ENCODE measurements around the gene CLEC16A.

CLEC16A gene

GRCh38 chr16:10934325-10935107 lies 9.8 kb upstream of the CLEC16A start:
- FAIRE-seq (no peak), DNase-seq (ENCODE audit: insufficient read length, low spot score) (no peak)
- peak; percentile 71 for TF ChIP-seq POLR2A (IDR thresholded peaks at IDR 0.05; ENCODE audit: low read depth, low read length)
- TF ChIP-seq SPI1 (IDR thresholded peaks at IDR 0.05; ENCODE audit: low read depth, low read length), result no peak
- TF ChIP-seq POU2F2 (IDR thresholded peaks at IDR 0.05; ENCODE audit: low read depth, low read length), result no peak
- TF ChIP-seq PAX5 (IDR thresholded peaks at IDR 0.05; ENCODE audit: insufficient read depth, low read length, severe bottlenecking), result no peak
- TF ChIP-seq POLR2AphosphoS5 (IDR thresholded peaks at IDR 0.05; ENCODE audit: low read depth, low read length), result peak; percentile 72
- TF ChIP-seq TAF1 (IDR thresholded peaks at IDR 0.05; ENCODE audit: low read depth, low read length), result no peak

GRCh38 chr16:10935226-10935915 lies 9.0 kb upstream of the CLEC16A start:
- no peak for DNase-seq (ENCODE audit: insufficient read length, low spot score)
- FAIRE-seq, result no peak
- TF ChIP-seq TAF1 (IDR thresholded peaks at IDR 0.05; ENCODE audit: low read depth, low read length), result no peak
- no peak for TF ChIP-seq POLR2A (IDR thresholded peaks at IDR 0.05; ENCODE audit: low read depth, low read length)
- TF ChIP-seq PAX5 (IDR thresholded peaks at IDR 0.05; ENCODE audit: insufficient read depth, low read length, severe bottlenecking), result no peak
- no peak for TF ChIP-seq SPI1 (IDR thresholded peaks at IDR 0.05; ENCODE audit: low read depth, low read length)
- no peak for TF ChIP-seq POLR2AphosphoS5 (IDR thresholded peaks at IDR 0.05; ENCODE audit: low read depth, low read length)
- no peak for TF ChIP-seq POU2F2 (IDR thresholded peaks at IDR 0.05; ENCODE audit: low read depth, low read length)

GRCh38 chr16:10936272-10936984 lies 7.9 kb upstream of the CLEC16A start:
- 0 out of 2 replicates have a peak, but pooled peaks have one; percentile 16 for TF ChIP-seq POLR2AphosphoS5 (IDR thresholded peaks at IDR 0.05; ENCODE audit: low read depth, low read length)
- TF ChIP-seq TAF1 (IDR thresholded peaks at IDR 0.05; ENCODE audit: low read depth, low read length), result no peak
- peak; percentile 49 for TF ChIP-seq SPI1 (IDR thresholded peaks at IDR 0.05; ENCODE audit: low read depth, low read length)
- TF ChIP-seq POU2F2 (IDR thresholded peaks at IDR 0.05; ENCODE audit: low read depth, low read length), result no peak
- TF ChIP-seq PAX5 (IDR thresholded peaks at IDR 0.05; ENCODE audit: insufficient read depth, low read length, severe bottlenecking), result no peak
- no peak for TF ChIP-seq POLR2A (IDR thresholded peaks at IDR 0.05; ENCODE audit: low read depth, low read length)
- FAIRE-seq (no peak), DNase-seq (ENCODE audit: insufficient read length, low spot score) (no peak)

GRCh38 chr16:10937068-10937859 lies 7.1 kb upstream of the CLEC16A start:
- no peak for FAIRE-seq

GRCh38 chr16:10938321-10938720 lies 6.0 kb upstream of the CLEC16A start:
- FAIRE-seq, result no peak
- no peak for DNase-seq (ENCODE audit: insufficient read length, low spot score)
- TF ChIP-seq SPI1 (IDR thresholded peaks at IDR 0.05; ENCODE audit: low read depth, low read length) (0 out of 2 replicates have a peak, but pooled peaks have one; percentile 0), POLR2AphosphoS5 (IDR thresholded peaks at IDR 0.05; ENCODE audit: low read depth, low read length) (peak; percentile 74), PAX5 (IDR thresholded peaks at IDR 0.05; ENCODE audit: insufficient read depth, low read length, severe bottlenecking) (no peak), POU2F2 (IDR thresholded peaks at IDR 0.05; ENCODE audit: low read depth, low read length) (peak; percentile 45; the same call in 1 of the 2 replicates), POLR2A (IDR thresholded peaks at IDR 0.05; ENCODE audit: low read depth, low read length) (peak; percentile 66), TAF1 (IDR thresholded peaks at IDR 0.05; ENCODE audit: low read depth, low read length) (no peak)

More at GRCh38 chr16:10937068-10937859, 7.1 kb upstream of the CLEC16A start:
- TF ChIP-seq POU2F2 (IDR thresholded peaks at IDR 0.05; ENCODE audit: low read depth, low read length), result no peak
- TF ChIP-seq POLR2AphosphoS5 (IDR thresholded peaks at IDR 0.05; ENCODE audit: low read depth, low read length), result peak; percentile 60
- TF ChIP-seq SPI1 (IDR thresholded peaks at IDR 0.05; ENCODE audit: low read depth, low read length), result no peak
- TF ChIP-seq PAX5 (IDR thresholded peaks at IDR 0.05; ENCODE audit: insufficient read depth, low read length, severe bottlenecking), result no peak
- peak; percentile 60 for TF ChIP-seq POLR2A (IDR thresholded peaks at IDR 0.05; ENCODE audit: low read depth, low read length)
- TF ChIP-seq TAF1 (IDR thresholded peaks at IDR 0.05; ENCODE audit: low read depth, low read length), result no peak
- no peak for DNase-seq (ENCODE audit: insufficient read length, low spot score)

GRCh38 chr16:10938796-10939648 lies 5.3 kb upstream of the CLEC16A start:
- no peak for DNase-seq (ENCODE audit: insufficient read length, low spot score)
- TF ChIP-seq POLR2AphosphoS5 (IDR thresholded peaks at IDR 0.05; ENCODE audit: low read depth, low read length), result no peak
- TF ChIP-seq POU2F2 (IDR thresholded peaks at IDR 0.05; ENCODE audit: low read depth, low read length), result no peak
- no peak for TF ChIP-seq POLR2A (IDR thresholded peaks at IDR 0.05; ENCODE audit: low read depth, low read length)
- no peak for TF ChIP-seq TAF1 (IDR thresholded peaks at IDR 0.05; ENCODE audit: low read depth, low read length)
- FAIRE-seq, result no peak

- TF ChIP-seq PAX5 (IDR thresholded peaks at IDR 0.05; ENCODE audit: insufficient read depth, low read length, severe bottlenecking) (no peak), TAF1 (IDR thresholded peaks at IDR 0.05; ENCODE audit: low read depth, low read length) (no peak), SPI1 (IDR thresholded peaks at IDR 0.05; ENCODE audit: low read depth, low read length) (no peak), POU2F2 (IDR thresholded peaks at IDR 0.05; ENCODE audit: low read depth, low read length) (no peak), POLR2A (IDR thresholded peaks at IDR 0.05; ENCODE audit: low read depth, low read length) (no peak), POLR2AphosphoS5 (IDR thresholded peaks at IDR 0.05; ENCODE audit: low read depth, low read length) (no peak)
These were observed 4.6 kb upstream of the CLEC16A start for GRCh38 chr16:10939649-10940234.

More at GRCh38 chr16:10939649-10940234, 4.6 kb upstream of the CLEC16A start:
- FAIRE-seq, result no peak
- no peak for DNase-seq (ENCODE audit: insufficient read length, low spot score)

All from GM12891 (cell line).